Measurements from ENCODE around the gene HPS4.

Gene HPS4

DNA sequence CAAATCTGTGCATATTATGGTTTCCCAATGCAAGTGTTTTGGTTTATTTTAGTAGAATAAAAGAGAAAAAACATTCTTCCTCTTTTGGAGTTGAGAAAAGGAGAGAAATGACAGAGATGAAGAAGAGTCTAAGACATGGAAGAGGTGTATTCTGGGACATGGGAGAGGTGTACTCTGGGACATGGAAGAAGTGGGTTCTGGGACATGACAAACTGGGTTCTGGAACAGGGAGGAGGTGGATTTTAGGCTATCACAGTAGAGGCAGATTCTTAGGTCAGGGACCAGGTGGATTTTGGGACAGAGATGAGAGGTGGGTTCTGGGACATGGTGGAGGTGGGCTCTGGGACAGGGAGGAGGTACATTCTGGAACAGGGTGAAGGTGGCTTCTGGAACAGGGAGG is 56.7 kb downstream of the HPS4 start:
- TF ChIP-seq, protein P1, sequence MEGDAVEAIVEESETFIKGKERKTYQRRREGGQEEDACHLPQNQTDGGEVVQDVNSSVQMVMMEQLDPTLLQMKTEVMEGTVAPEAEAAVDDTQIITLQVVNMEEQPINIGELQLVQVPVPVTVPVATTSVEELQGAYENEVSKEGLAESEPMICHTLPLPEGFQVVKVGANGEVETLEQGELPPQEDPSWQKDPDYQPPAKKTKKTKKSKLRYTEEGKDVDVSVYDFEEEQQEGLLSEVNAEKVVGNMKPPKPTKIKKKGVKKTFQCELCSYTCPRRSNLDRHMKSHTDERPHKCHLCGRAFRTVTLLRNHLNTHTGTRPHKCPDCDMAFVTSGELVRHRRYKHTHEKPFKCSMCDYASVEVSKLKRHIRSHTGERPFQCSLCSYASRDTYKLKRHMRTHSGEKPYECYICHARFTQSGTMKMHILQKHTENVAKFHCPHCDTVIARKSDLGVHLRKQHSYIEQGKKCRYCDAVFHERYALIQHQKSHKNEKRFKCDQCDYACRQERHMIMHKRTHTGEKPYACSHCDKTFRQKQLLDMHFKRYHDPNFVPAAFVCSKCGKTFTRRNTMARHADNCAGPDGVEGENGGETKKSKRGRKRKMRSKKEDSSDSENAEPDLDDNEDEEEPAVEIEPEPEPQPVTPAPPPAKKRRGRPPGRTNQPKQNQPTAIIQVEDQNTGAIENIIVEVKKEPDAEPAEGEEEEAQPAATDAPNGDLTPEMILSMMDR (IDR thresholded peaks at IDR 0.05; ENCODE audit: extremely low read depth, missing control alignments): no peak
- no peak for DNase-seq (ENCODE audit: low spot score)

DNA sequence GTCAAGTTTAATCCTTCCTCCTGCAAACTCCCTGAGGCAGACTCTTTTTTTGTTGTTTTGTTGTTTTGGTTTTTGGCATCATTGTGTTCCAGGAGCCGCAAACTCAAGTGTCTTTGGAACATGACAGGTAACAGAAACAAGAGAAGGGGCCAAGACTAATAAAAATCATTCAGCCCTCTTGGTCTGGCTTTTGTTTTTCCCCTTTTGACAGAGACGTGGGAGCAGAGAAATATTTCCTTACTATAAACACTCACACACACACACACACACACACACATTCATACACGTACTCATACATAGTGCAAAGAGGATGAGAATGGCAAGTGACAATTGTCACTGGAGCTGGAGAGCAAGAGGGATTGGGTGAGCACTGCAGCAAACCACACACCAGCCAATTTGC is 65.0 kb downstream of the HPS4 start:
- no peak for DNase-seq (ENCODE audit: low spot score)
- TF ChIP-seq, protein P1 (IDR thresholded peaks at IDR 0.05; ENCODE audit: extremely low read depth, missing control alignments): no peak

DNA sequence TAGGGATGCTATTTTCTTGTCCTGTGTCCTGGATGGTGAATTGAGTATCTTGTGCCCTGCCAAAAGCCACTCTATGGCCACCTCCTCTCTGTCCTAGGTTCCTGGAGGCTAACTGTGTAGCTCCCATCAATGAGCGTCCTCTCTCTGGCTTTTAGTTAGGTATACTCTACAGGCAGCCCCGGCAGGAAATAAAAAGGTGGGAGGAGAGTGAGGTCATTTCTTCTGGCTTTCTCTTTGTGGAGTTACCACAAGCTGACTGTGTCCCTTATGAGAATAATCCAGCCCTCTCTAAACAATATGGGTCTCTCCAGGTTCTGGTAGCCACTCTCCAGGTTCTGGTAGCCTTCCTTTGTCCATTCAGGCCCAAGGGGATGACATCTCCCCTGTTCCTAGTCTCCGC is 66.2 kb downstream of the HPS4 start:
- TF ChIP-seq, protein P1 (IDR thresholded peaks at IDR 0.05; ENCODE audit: extremely low read depth, missing control alignments): no peak
- no peak for DNase-seq (ENCODE audit: low spot score)

DNA sequence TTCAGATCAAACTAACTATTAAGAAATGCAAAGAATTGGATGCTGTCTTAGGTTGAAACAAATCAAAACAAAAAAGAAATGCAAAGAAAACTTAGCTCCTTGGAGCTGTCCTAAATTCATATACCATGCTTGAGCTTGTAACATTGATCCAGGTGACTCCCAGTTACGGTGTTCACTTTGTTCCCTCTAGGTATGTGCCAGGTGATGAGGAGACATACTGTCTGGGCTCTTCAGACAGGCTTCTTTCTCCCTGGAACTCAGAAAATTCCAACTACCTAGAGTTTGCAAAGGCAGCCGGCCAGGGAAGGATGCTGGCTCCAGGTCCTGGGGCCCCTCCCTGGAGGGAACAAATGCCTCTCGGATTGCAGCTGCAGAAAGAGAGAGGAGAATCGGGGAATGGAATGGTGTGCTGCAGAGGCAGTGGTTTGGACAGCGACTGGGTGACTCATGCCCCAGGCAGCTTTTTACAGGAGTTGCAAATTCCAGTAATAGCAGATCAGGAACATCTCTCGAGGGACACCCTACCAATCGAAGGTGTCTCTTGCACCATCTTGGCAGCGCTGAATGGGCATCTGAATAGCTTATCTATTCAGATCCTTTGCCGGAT is 66.8 kb downstream of the HPS4 start:
- DNase-seq (ENCODE audit: low spot score): no peak
- TF ChIP-seq, protein P1 (IDR thresholded peaks at IDR 0.05; ENCODE audit: extremely low read depth, missing control alignments): no peak

DNA sequence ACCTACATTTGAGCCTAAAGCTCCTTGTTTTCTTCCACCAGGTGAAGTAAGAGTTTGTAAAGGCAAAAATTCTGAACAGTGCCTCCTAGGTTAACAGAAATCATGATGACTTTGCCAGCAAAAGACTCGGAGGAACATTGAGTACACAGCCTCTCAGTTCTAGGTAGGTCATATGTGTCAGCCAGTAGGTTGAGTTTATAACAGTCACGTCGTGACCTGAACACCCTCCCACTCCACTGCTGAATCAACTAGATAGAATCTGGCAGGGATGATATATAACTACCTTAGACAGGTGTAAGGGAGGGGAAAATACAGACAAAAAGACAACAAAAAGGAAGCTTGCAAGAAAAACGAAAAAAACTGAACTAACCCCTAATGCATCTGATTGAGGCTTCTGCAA is 67.3 kb downstream of the HPS4 start:
- no peak for DNase-seq (ENCODE audit: low spot score)
- TF ChIP-seq, protein P1 (IDR thresholded peaks at IDR 0.05; ENCODE audit: extremely low read depth, missing control alignments): no peak

DNA sequence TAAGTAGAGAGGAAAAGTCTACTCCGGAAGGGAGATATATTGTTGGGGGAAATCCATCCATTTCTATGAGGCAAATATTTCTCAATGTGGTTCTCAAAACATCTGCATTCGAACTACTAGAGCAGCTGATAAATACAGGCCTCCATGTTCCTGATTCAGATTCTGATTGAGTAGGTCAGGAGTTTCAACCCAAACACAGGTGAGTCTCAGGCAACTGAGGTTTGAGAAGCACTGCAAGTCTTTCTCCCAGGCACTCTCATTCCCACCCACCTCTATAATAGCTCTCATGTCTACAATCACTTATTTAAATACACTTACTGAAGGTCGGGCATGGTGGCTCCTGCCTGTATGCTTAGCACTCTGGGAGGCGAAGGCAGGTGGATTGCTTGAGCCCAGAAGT is 69.2 kb downstream of the HPS4 start:
- DNase-seq (ENCODE audit: low spot score): no peak
- TF ChIP-seq, protein P1 (IDR thresholded peaks at IDR 0.05; ENCODE audit: extremely low read depth, missing control alignments): no peak

DNA sequence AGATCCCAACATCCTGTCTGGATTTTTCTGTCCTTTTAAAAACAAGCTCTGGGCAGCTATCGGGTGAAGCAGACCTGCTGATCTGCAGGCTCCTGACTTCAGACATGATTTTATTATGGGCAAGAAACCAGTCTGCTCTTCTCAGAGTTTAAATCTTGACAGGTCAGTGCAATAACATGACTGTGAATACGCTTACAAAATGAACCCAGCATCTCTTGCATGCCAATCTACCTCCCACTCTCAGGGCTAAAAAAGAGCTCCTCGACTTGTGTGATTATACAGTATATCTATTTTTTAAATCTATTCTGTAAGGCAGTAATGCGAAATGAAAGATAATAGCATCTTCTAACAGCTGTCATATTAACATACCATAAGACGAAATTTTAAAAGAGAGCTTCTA is 73.2 kb downstream of the HPS4 start:
- DNase-seq (ENCODE audit: low spot score): no peak
- TF ChIP-seq, protein P1 (IDR thresholded peaks at IDR 0.05; ENCODE audit: extremely low read depth, missing control alignments): no peak
